Measurements from ENCODE around the gene HTT. TPM values are rescaled to one million over a fixed set of nuclear protein-coding genes. Genes with fewer than 3 reads are reported as not detected.

The HTT gene
- total and polyA plus RNA-seq, 4 donors: 8.6 to 39.8 (median 16.4) TPM

DNA sequence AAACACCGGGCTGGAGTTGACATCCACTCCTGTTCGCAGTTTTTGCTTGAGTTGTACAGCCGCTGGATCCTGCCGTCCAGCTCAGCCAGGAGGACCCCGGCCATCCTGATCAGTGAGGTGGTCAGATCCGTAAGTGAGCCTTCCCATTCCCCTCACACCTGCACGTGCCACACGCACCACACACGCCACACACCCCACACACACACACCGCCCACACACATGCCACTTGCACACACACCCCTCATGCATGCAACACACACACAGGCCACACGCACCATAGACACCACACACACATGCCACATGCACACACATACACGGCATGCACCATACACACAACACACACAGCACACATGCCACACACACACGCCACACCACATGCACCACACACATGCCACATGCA lies 154.4 kb downstream of the HTT start:
- peaks cover 0 to 3% (median 0%) of the 10 kb centered on the region in 4 donors for H3K4me1 ChIP-seq (ENCODE audit: control insufficient read depth in 4 of 4, insufficient read depth in 4 of 4, low read length in 3 of 4)
- H3K27ac ChIP-seq (ENCODE audit: low read depth in 1 of 2, low read length in 2 of 2): no peak overlapping the region
- no peak for DNase-seq (ENCODE audit: low spot score)
- WGBS: 97% methylated on average over 13 of the region's 13 CpGs
- no peaks in the 10 kb centered on the region for H3K27me3 ChIP-seq (ENCODE audit: control insufficient read depth in 4 of 4, insufficient read depth in 4 of 4, low read length in 3 of 4)
- TF ChIP-seq, protein P1, sequence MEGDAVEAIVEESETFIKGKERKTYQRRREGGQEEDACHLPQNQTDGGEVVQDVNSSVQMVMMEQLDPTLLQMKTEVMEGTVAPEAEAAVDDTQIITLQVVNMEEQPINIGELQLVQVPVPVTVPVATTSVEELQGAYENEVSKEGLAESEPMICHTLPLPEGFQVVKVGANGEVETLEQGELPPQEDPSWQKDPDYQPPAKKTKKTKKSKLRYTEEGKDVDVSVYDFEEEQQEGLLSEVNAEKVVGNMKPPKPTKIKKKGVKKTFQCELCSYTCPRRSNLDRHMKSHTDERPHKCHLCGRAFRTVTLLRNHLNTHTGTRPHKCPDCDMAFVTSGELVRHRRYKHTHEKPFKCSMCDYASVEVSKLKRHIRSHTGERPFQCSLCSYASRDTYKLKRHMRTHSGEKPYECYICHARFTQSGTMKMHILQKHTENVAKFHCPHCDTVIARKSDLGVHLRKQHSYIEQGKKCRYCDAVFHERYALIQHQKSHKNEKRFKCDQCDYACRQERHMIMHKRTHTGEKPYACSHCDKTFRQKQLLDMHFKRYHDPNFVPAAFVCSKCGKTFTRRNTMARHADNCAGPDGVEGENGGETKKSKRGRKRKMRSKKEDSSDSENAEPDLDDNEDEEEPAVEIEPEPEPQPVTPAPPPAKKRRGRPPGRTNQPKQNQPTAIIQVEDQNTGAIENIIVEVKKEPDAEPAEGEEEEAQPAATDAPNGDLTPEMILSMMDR (IDR thresholded peaks at IDR 0.05; ENCODE audit: low read depth, low read length, missing input control): no peak
- TF ChIP-seq YY1 (IDR thresholded peaks at IDR 0.05): no peak
- no peak overlapping the region for H3K4me3 ChIP-seq (ENCODE audit: low read depth in 1 of 3, low read length in 3 of 3)
- H3K9ac ChIP-seq (ENCODE audit: low read depth in 1 of 2, low read length in 2 of 2): no peak overlapping the region
- H3K36me3 ChIP-seq (ENCODE audit: control insufficient read depth in 4 of 4, insufficient read depth in 3 of 4, low read depth in 1 of 4, low read length in 3 of 4): peaks cover 26 to 69% (median 53%) of the 10 kb centered on the region in 4 donors
- no peaks in the 10 kb centered on the region for H3K9me3 ChIP-seq (ENCODE audit: control insufficient read depth in 4 of 4, low read length in 3 of 4)

DNA sequence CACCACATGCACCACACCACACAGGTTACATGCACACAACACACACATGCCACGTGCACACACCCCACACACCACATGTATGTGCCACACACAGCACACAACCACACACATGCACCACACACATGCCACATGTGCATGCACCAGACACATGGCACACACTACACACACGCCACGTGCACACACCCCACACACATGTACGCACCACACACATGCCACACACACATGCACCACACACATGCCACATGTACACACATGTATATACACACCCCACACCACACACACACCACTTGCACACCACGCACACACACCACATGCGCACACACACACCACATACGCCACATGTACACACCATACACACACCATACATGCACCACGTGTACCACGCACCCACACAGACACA lies 154.8 kb downstream of the HTT start:
- Histone ChIP-seq H3K36me3 (ENCODE audit: control insufficient read depth in 4 of 4, insufficient read depth in 3 of 4, low read depth in 1 of 4, low read length in 3 of 4) (peaks cover 22 to 67% (median 48%) of the 10 kb centered on the region in 4 donors), H3K27me3 (ENCODE audit: control insufficient read depth in 4 of 4, insufficient read depth in 4 of 4, low read length in 3 of 4) (no peaks in the 10 kb centered on the region), H3K4me3 (ENCODE audit: low read depth in 1 of 3, low read length in 3 of 3) (no peak overlapping the region), H3K27ac (ENCODE audit: low read depth in 1 of 2, low read length in 2 of 2) (no peak overlapping the region), H3K9ac (ENCODE audit: low read depth in 1 of 2, low read length in 2 of 2) (no peak overlapping the region), H3K4me1 (ENCODE audit: control insufficient read depth in 4 of 4, insufficient read depth in 4 of 4, low read length in 3 of 4) (peaks cover 0 to 3% (median 0%) of the 10 kb centered on the region in 4 donors), H3K9me3 (ENCODE audit: control insufficient read depth in 4 of 4, low read length in 3 of 4) (no peaks in the 10 kb centered on the region)
- WGBS: 97% methylated on average over 9 of the region's 9 CpGs
- DNase-seq (ENCODE audit: low spot score): no peak
- TF ChIP-seq, protein P2, sequence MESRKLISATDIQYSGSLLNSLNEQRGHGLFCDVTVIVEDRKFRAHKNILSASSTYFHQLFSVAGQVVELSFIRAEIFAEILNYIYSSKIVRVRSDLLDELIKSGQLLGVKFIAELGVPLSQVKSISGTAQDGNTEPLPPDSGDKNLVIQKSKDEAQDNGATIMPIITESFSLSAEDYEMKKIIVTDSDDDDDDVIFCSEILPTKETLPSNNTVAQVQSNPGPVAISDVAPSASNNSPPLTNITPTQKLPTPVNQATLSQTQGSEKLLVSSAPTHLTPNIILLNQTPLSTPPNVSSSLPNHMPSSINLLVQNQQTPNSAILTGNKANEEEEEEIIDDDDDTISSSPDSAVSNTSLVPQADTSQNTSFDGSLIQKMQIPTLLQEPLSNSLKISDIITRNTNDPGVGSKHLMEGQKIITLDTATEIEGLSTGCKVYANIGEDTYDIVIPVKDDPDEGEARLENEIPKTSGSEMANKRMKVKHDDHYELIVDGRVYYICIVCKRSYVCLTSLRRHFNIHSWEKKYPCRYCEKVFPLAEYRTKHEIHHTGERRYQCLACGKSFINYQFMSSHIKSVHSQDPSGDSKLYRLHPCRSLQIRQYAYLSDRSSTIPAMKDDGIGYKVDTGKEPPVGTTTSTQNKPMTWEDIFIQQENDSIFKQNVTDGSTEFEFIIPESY (IDR thresholded peaks at IDR 0.05): no peak
- TF ChIP-seq, protein P3, sequence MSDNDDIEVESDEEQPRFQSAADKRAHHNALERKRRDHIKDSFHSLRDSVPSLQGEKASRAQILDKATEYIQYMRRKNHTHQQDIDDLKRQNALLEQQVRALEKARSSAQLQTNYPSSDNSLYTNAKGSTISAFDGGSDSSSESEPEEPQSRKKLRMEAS (IDR thresholded peaks at IDR 0.05): no peak

DNA sequence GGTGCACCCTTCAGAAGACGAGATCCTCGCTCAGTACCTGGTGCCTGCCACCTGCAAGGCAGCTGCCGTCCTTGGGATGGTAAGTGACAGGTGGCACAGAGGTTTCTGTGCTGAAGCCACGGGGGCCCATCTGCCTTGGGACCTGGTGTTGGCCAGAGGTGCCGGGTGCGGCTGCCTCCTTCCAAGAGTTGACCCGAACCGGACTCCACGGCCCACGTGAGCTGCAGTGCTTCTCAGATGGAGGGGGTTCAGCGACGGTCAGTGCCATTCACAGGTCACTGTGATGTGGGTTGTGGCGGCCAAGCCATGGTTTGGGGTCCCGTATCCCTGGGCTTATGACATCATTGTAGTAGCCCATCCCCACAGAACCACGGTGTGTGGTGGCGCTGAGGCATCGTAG lies 155.5 kb downstream of the HTT start:
- no peak overlapping the region for H3K4me3 ChIP-seq (ENCODE audit: low read depth in 1 of 3, low read length in 3 of 3)
- peaks cover 0 to 3% (median 0%) of the 10 kb centered on the region in 4 donors for H3K4me1 ChIP-seq (ENCODE audit: control insufficient read depth in 4 of 4, insufficient read depth in 4 of 4, low read length in 3 of 4)
- H3K9ac ChIP-seq (ENCODE audit: low read depth in 1 of 2, low read length in 2 of 2): no peak overlapping the region
- peaks cover 17 to 64% (median 45%) of the 10 kb centered on the region in 4 donors for H3K36me3 ChIP-seq (ENCODE audit: control insufficient read depth in 4 of 4, insufficient read depth in 3 of 4, low read depth in 1 of 4, low read length in 3 of 4)
- no peak overlapping the region for H3K27ac ChIP-seq (ENCODE audit: low read depth in 1 of 2, low read length in 2 of 2)
- DNase-seq (ENCODE audit: low spot score): no peak
- no peaks in the 10 kb centered on the region for H3K9me3 ChIP-seq (ENCODE audit: control insufficient read depth in 4 of 4, low read length in 3 of 4)
- WGBS: 97% methylated on average over 17 of the region's 17 CpGs
- H3K27me3 ChIP-seq (ENCODE audit: control insufficient read depth in 4 of 4, insufficient read depth in 4 of 4, low read length in 3 of 4): no peaks in the 10 kb centered on the region
- no peak for TF ChIP-seq HNF4A (conservative IDR thresholded peaks at IDR 0.05)
- no peak for TF ChIP-seq NR2F2 (IDR thresholded peaks at IDR 0.05)
- no peak for TF ChIP-seq SP1 (IDR thresholded peaks at IDR 0.05)
- TF ChIP-seq GABPA (IDR thresholded peaks at IDR 0.05 in 1 of 2, conservative IDR thresholded peaks at IDR 0.05 in 1 of 2): no peak
- TF ChIP-seq, protein P3 (IDR thresholded peaks at IDR 0.05): no peak
- no peak for TF ChIP-seq RXRA (IDR thresholded peaks at IDR 0.05)
- no peak for TF ChIP-seq FOXA1 (IDR thresholded peaks at IDR 0.05)
- no peak for TF ChIP-seq JUND (IDR thresholded peaks at IDR 0.05)
- TF ChIP-seq, protein P1 (IDR thresholded peaks at IDR 0.05; ENCODE audit: low read depth, low read length, missing input control): no peak
- no peak for TF ChIP-seq EGR1 (IDR thresholded peaks at IDR 0.05; ENCODE audit: low read depth in 2 of 2)
- TF ChIP-seq, protein P2 (IDR thresholded peaks at IDR 0.05): no peak
- no peak for TF ChIP-seq TAF1 (conservative IDR thresholded peaks at IDR 0.05)
- TF ChIP-seq RAD21 (IDR thresholded peaks at IDR 0.05): no peak
- no peak for TF ChIP-seq FOXA2 (IDR thresholded peaks at IDR 0.05)
- no peak for TF ChIP-seq HNF4G (IDR thresholded peaks at IDR 0.05)
- TF ChIP-seq, protein P4, sequence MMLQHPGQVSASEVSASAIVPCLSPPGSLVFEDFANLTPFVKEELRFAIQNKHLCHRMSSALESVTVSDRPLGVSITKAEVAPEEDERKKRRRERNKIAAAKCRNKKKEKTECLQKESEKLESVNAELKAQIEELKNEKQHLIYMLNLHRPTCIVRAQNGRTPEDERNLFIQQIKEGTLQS (IDR thresholded peaks at IDR 0.05): no peak
